Measurements from ENCODE around the gene YPEL2. TPM values are rescaled to one million over a fixed set of nuclear protein-coding genes. Genes with fewer than 3 reads are reported as not detected.
A peak's percentile ranks its signal among the peaks of the same experiment; 100 is the strongest.

YPEL2 gene
- total RNA-seq, 4 donors from 2014 or later: 16.5 to 24.1 (median 21.8) TPM

DNA sequence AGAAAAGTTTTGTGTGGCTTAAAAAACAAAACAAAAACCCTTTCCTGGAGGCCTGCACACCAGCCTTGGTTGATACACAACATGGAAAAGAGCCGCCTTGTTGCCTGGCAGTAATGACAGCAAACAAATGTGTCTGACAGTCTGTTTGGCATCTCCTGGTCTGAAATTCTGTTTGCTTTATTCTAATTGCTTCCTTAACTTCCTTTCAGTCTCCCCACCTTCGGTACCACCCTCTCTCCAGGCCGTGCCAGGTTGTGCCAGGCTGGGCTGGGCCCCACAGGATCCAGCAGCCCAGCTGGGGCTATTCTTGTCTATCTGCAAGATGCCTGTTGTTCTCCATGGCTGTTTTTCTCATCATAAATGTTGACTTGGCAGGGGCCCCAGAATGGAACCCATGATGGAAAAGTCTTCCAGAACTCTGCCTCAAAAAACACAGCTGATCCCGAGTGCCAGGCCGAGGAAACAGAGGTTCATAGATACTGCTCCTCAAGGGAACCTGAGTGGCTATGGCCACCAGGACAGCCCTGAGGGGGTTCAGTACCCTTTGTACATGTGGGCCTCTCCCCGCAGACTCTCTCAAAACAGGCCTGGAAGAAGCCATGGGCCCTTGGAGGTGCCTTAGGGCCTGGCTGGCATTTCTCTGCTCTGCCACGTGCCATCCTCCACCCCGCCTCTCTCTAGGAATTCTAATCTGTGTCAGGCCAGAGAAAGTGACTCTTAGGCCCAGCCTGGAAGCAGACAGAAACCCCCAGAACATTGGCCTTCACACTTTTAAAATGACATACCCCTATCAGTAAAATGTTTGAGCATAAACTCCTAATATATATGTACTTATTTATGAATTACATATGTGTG, 50.5 kb downstream of the YPEL2 start:
- TF ChIP-seq, protein P1, sequence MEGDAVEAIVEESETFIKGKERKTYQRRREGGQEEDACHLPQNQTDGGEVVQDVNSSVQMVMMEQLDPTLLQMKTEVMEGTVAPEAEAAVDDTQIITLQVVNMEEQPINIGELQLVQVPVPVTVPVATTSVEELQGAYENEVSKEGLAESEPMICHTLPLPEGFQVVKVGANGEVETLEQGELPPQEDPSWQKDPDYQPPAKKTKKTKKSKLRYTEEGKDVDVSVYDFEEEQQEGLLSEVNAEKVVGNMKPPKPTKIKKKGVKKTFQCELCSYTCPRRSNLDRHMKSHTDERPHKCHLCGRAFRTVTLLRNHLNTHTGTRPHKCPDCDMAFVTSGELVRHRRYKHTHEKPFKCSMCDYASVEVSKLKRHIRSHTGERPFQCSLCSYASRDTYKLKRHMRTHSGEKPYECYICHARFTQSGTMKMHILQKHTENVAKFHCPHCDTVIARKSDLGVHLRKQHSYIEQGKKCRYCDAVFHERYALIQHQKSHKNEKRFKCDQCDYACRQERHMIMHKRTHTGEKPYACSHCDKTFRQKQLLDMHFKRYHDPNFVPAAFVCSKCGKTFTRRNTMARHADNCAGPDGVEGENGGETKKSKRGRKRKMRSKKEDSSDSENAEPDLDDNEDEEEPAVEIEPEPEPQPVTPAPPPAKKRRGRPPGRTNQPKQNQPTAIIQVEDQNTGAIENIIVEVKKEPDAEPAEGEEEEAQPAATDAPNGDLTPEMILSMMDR (IDR thresholded peaks at IDR 0.05): no peak
- TF ChIP-seq POLR2A (IDR thresholded peaks at IDR 0.05): no peak
- Histone ChIP-seq H3K4me1 (peaks cover 0 to 42% (median 0%) of the 10 kb centered on the region in 4 donors), H3K9me3 (no peaks in the 10 kb centered on the region), H3K27me3 (no peaks in the 10 kb centered on the region), H3K27ac (peak overlapping the region in 3 of 4 donors; percentile 18 to 76 (median 56)), H3K4me3 (no peak overlapping the region), H3K36me3 (no peaks in the 10 kb centered on the region)
- DNase-seq: peak in 1 of 3 donors; percentile 72

DNA sequence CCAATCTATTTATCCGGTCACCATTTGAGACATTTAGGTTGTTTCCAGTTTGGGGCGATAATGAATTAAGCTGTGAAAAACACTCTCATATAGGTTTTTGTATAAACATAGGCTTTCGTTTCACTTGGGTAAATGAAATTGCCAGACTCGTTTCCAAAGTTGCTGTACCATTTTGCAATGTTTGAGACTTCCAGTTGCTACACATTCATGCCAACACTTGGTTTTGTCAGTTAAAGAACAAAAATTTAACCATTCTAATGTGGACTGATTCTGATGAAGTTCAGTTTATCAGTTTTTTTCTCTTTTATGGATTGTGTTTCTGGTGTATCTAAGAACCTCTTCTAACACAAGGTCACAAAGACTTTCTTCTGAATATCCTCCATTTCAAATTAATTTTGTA, 52.4 kb downstream of the YPEL2 start:
- Histone ChIP-seq H3K4me1 (peaks cover 0 to 26% (median 0%) of the 10 kb centered on the region in 4 donors), H3K4me3 (no peak overlapping the region), H3K36me3 (no peaks in the 10 kb centered on the region), H3K27ac (no peak overlapping the region), H3K27me3 (no peaks in the 10 kb centered on the region), H3K9me3 (no peaks in the 10 kb centered on the region)
- TF ChIP-seq, protein P1 (IDR thresholded peaks at IDR 0.05): no peak
- TF ChIP-seq POLR2A (IDR thresholded peaks at IDR 0.05): no peak
- no peak for DNase-seq

DNA sequence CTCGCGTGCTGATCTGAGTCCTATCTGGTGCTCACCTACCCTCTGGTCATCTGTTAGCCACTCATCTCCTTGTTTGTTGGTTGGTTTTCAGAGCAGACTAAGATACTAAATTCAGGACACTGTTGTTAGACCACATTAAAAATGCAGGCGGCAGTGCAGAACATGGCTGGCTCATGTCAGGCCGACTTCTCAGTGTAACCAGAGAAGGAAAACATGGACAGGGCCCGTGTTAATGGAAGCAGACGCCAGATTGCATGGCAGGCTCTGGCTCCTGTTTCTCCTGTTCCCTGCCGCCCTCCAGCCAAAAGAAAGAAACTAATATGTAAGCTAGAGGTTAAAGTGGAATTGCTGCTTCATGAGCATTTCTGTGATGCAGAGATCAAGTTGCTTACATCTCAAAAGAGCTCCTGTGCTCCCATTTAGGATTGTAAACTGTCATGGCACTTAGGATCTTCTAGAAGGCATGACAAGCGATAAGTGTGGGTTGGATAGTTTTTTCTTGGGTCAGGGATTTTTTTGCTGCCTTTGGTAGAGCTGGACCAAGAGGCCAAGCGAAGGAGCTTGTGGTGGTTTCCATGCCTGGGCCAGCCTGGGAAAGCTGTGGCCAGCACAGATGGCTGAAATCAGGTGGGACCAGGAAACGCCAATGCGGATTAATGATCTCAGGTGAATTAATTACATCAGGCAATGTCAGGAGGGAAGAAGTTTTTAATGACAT, 56.1 kb downstream of the YPEL2 start:
- peaks cover 0 to 33% (median 0%) of the 10 kb centered on the region in 3 donors for H3K36me3 ChIP-seq
- TF ChIP-seq POLR2A (IDR thresholded peaks at IDR 0.05): no peak
- TF ChIP-seq, protein P1 (IDR thresholded peaks at IDR 0.05): no peak
- DNase-seq: no peak
- no peaks in the 10 kb centered on the region for H3K27me3 ChIP-seq
- no peak overlapping the region for H3K4me3 ChIP-seq
- H3K4me1 ChIP-seq: no peaks in the 10 kb centered on the region
- peak overlapping the region in 1 of 4 donors; percentile 6 for H3K27ac ChIP-seq
- no peaks in the 10 kb centered on the region for H3K9me3 ChIP-seq

GRCh38 chr17:59388069-59388556, 56.7 kb downstream of the YPEL2 start:
- H3K27ac ChIP-seq: peak overlapping the region in 1 of 4 donors; percentile 6

DNA sequence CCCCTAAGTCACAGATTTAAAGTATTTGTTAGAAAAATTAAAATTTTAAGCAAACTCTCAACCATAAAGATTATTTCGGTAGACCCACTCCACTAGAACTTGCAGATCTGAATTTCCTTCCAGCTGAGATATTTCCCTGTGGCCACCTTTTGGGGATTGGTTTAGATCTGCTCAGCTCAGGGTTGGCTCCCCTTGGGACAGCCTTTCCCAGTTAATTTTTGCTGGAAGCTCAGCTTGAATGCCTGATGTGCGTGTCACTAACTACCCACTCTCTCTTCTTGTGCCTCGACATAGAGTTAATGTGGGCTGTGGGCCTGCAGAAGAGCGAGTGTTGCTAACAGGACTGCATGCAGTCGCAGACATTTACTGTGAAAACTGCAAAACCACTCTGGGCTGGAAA, 57.6 kb downstream of the YPEL2 start:
- Histone ChIP-seq H3K27me3 (no peaks in the 10 kb centered on the region), H3K36me3 (peaks cover 0 to 41% (median 0%) of the 10 kb centered on the region in 3 donors), H3K4me1 (no peaks in the 10 kb centered on the region), H3K4me3 (no peak overlapping the region), H3K9me3 (no peaks in the 10 kb centered on the region), H3K27ac (no peak overlapping the region)
- no peak for TF ChIP-seq POLR2A (IDR thresholded peaks at IDR 0.05)
- TF ChIP-seq, protein P1 (IDR thresholded peaks at IDR 0.05): no peak
- DNase-seq: no peak

More at GRCh38 chr17:59388069-59388556, 56.7 kb downstream of the YPEL2 start:
- no peaks in the 10 kb centered on the region for H3K4me1 ChIP-seq
- no peaks in the 10 kb centered on the region for H3K9me3 ChIP-seq
- no peak for TF ChIP-seq POLR2A (IDR thresholded peaks at IDR 0.05)
- TF ChIP-seq, protein P1 (IDR thresholded peaks at IDR 0.05): no peak
- no peak overlapping the region for H3K4me3 ChIP-seq
- DNase-seq: no peak
- no peaks in the 10 kb centered on the region for H3K27me3 ChIP-seq
- peaks cover 0 to 39% (median 0%) of the 10 kb centered on the region in 3 donors for H3K36me3 ChIP-seq

Data from Peyer's patch (tissue), 4 donors.